ENCODE data around the gene RAD51. TPM values are rescaled to one million over a fixed set of nuclear protein-coding genes. Genes with fewer than 3 reads are reported as not detected.

Gene RAD51
- polyA plus RNA-seq, 3 donors: 0.28 to 0.61 TPM; not detected in 1

DNA sequence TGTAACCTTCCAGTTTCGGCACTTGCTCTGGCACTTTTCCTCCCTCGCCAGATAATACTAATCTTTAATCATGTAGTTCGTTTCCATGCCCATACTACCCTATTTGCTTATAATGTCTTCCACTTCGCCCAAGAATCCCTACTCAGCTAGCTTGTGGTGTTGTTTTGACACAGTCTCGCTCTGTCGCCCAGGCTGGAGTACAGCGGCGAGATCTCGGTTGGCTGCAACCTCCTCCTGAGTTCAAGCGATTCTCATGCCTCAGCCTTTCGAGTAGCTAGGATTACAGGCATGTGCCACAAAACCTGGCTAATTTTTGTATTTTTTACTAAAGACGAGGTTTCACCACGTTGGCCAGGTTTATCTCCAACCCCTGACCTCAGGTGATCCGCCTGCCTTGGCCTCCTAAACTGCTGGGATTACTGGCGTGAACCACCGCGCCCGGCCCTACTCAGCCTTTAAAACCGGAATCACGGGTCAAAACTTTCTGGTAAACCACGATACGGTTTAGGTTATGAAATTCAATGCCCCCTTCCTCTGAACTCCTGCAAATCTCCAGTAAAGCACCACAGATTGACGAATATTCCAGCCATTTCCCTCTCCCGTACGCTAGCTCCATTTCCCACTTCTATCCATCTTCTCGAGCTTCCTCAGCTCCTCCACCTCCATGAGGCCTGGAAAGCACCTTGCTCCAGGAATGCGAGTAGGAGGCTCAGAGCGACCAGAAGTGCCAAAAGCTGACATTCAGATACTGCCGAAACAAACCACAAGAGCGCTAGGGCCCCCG, 878 bp upstream of the RAD51 start:
- Mint-ChIP-seq H3K4me3 (peak overlapping the region; percentile 99 to 100), H3K27ac (peak overlapping the region; percentile 88 to 97 (median 96)), H3K27me3 (ENCODE audit: low read depth in 3 of 3) (no peaks in the 10 kb centered on the region), H3K9me3 (no peaks in the 10 kb centered on the region), H3K36me3 (peaks cover 13 to 20% of the 10 kb centered on the region in 2 donors), H3K4me1 (peaks cover 30% of the 10 kb centered on the region)
- Histone ChIP-seq H3K4me3 (replicated peaks in 1 of 3; ENCODE audit: low read depth in 2 of 3, low read length in 3 of 3) (peak overlapping the region; percentile 58 to 100 (median 95)), H3K9me3 (replicated peaks in 1 of 2; ENCODE audit: control insufficient read depth in 1 of 2, insufficient read depth in 1 of 2, low read length in 2 of 2) (no peaks in the 10 kb centered on the region), H4K20me1 (ENCODE audit: insufficient read depth, low read length) (no peaks in the 10 kb centered on the region), H3K36me3 (replicated peaks in 1 of 2; ENCODE audit: control insufficient read depth in 1 of 2, insufficient read depth in 2 of 2, low read length in 2 of 2) (peaks cover 0 to 10% of the 10 kb centered on the region in 2 donors), H3K27me3 (ENCODE audit: control insufficient read depth in 2 of 2, insufficient read depth in 2 of 2, low read length in 2 of 2) (no peaks in the 10 kb centered on the region), H3K27ac (ENCODE audit: low read depth in 1 of 2, low read length in 2 of 2) (peak overlapping the region; percentile 84 to 86), H2AFZ (ENCODE audit: insufficient read depth, low read depth, low read length, poor library complexity, severe bottlenecking) (peak overlapping the region; percentile 96), H3K79me2 (ENCODE audit: insufficient read depth, low read length) (peaks cover 45% of the 10 kb centered on the region), H3K9ac (ENCODE audit: insufficient read depth, low read length, poor library complexity, severe bottlenecking) (peak overlapping the region; percentile 72), H3K4me1 (ENCODE audit: control insufficient read depth in 1 of 2, insufficient read depth in 2 of 2, low read length in 2 of 2) (peaks cover 16 to 21% of the 10 kb centered on the region in 2 donors), H3K4me2 (replicated peaks; ENCODE audit: extremely low read depth, low read length, poor library complexity, severe bottlenecking) (peak overlapping the region; percentile 100)
- no peak for DNase-seq
- intact Hi-C loops (cut with micrococcal nuclease): loop anchor here (1.0 to 10.0 kb wide), 6 partner anchors 71 to 201 kb away; partner anchors contain the start of genes C15orf62 (in 1 of the 2), CCDC32 (in 1 of the 2), DNAJC17 (in 1 of the 2) and GCHFR (in 1 of the 2)
- TF ChIP-seq, protein P1, sequence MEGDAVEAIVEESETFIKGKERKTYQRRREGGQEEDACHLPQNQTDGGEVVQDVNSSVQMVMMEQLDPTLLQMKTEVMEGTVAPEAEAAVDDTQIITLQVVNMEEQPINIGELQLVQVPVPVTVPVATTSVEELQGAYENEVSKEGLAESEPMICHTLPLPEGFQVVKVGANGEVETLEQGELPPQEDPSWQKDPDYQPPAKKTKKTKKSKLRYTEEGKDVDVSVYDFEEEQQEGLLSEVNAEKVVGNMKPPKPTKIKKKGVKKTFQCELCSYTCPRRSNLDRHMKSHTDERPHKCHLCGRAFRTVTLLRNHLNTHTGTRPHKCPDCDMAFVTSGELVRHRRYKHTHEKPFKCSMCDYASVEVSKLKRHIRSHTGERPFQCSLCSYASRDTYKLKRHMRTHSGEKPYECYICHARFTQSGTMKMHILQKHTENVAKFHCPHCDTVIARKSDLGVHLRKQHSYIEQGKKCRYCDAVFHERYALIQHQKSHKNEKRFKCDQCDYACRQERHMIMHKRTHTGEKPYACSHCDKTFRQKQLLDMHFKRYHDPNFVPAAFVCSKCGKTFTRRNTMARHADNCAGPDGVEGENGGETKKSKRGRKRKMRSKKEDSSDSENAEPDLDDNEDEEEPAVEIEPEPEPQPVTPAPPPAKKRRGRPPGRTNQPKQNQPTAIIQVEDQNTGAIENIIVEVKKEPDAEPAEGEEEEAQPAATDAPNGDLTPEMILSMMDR (IDR thresholded peaks at IDR 0.05): no peak
- 25% methylated on average over 31 of the region's 31 CpGs for WGBS (ENCODE audit: insufficient coverage)

DNA sequence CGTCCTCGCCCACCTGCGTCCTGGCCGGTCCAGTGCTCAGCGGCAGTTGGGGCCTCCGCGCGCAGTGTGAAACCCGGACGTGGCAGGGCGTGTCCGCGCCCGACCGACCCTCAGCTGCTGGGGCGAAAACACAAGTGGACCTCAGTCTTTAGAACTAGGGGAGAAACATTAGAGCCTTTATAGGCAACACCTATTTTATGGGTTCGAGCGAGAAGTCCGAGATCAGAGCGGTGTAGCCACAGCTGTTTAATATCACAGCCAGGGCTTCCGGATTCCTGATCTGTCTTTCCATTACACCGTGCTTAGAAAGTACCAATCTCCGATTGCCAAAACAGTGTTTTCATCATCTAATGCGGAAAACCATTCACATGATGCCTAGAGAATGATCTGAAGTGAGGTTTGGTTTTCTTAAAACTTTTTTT, 506 bp downstream of the RAD51 start:
- peak overlapping the region; percentile 96 for H2AFZ ChIP-seq (ENCODE audit: insufficient read depth, low read depth, low read length, poor library complexity, severe bottlenecking)
- 0% methylated on average over 21 of the region's 24 CpGs for WGBS (ENCODE audit: insufficient coverage)
- TF ChIP-seq, protein P1 (IDR thresholded peaks at IDR 0.05): no peak

More for the DNA sequence above, 506 bp downstream of the RAD51 start:
- Histone ChIP-seq H3K9ac (ENCODE audit: insufficient read depth, low read length, poor library complexity, severe bottlenecking) (peak overlapping the region; percentile 72), H3K4me1 (ENCODE audit: control insufficient read depth in 1 of 2, insufficient read depth in 2 of 2, low read length in 2 of 2) (peaks cover 16 to 21% of the 10 kb centered on the region in 2 donors), H3K4me3 (replicated peaks in 1 of 3; ENCODE audit: low read depth in 2 of 3, low read length in 3 of 3) (peak overlapping the region; percentile 58 to 100 (median 95)), H3K36me3 (replicated peaks in 1 of 2; ENCODE audit: control insufficient read depth in 1 of 2, insufficient read depth in 2 of 2, low read length in 2 of 2) (peaks cover 0 to 22% of the 10 kb centered on the region in 2 donors), H4K20me1 (ENCODE audit: insufficient read depth, low read length) (no peaks in the 10 kb centered on the region), H3K27me3 (ENCODE audit: control insufficient read depth in 2 of 2, insufficient read depth in 2 of 2, low read length in 2 of 2) (no peaks in the 10 kb centered on the region), H3K79me2 (ENCODE audit: insufficient read depth, low read length) (peaks cover 45% of the 10 kb centered on the region), H3K9me3 (replicated peaks in 1 of 2; ENCODE audit: control insufficient read depth in 1 of 2, insufficient read depth in 1 of 2, low read length in 2 of 2) (no peaks in the 10 kb centered on the region), H3K4me2 (replicated peaks; ENCODE audit: extremely low read depth, low read length, poor library complexity, severe bottlenecking) (peak overlapping the region; percentile 100), H3K27ac (ENCODE audit: low read depth in 1 of 2, low read length in 2 of 2) (peak overlapping the region in 1 of 2 donors; percentile 84)
- Mint-ChIP-seq H3K9me3 (no peaks in the 10 kb centered on the region), H3K4me1 (peaks cover 30% of the 10 kb centered on the region), H3K4me3 (peak overlapping the region; percentile 99 to 100), H3K36me3 (peaks cover 13 to 20% of the 10 kb centered on the region in 2 donors), H3K27me3 (ENCODE audit: low read depth in 3 of 3) (no peaks in the 10 kb centered on the region), H3K27ac (peak overlapping the region in 4 of 7 donors; percentile 33 to 91 (median 84))
- intact Hi-C loops (cut with micrococcal nuclease): loop anchor here (5.0 to 10.0 kb wide), 7 partner anchors 62 to 199 kb away; partner anchors contain the start of genes C15orf62 (in 1 of the 2), CCDC32 (in 1 of the 2), DNAJC17 (in 1 of the 2) and GCHFR (in 1 of the 2)
- no peak for DNase-seq

Data from CD14-positive monocyte (primary cell).